GM12878 (cell line): ENCODE data around the gene E2F1. TPM values are rescaled to one million over a fixed set of nuclear protein-coding genes. Genes with fewer than 3 reads are reported as not detected.

Experiments
- CBFB ChIP-seq: IDR thresholded peaks from 2 replicates; pipeline ENCODE4 v1.6.1; 2016; ENCODE audit warnings: antibody characterized with exemption, low read depth
- CEBPZ ChIP-seq: fragments of 150-350 bp; IDR thresholded peaks from 2 replicates; pipeline ENCODE4 v1.6.1; 2016; ENCODE audit warnings: low read depth, low read length
- CREB1 ChIP-seq: IDR thresholded peaks from 2 replicates; pipeline ENCODE4 v1.6.1; 2012; ENCODE audit warnings: low read depth, mild to moderate bottlenecking, inconsistent platforms
- KLF5 ChIP-seq: fragments of 450-650 bp; IDR thresholded peaks from 2 replicates; pipeline ENCODE4 v1.6.1; 2014; ENCODE audit warnings: mild to moderate bottlenecking; ENCODE audit not compliant: partially characterized antibody
- NFIC ChIP-seq: IDR thresholded peaks from 2 replicates; pipeline ENCODE4 v1.6.1; 2012; ENCODE audit warnings: low read depth, mild to moderate bottlenecking, inconsistent platforms, low read length, moderate library complexity
- POLR2A ChIP-seq: IDR thresholded peaks from 2 replicates; pipeline ENCODE4 v1.6.1; 2011; ENCODE audit warnings: low read depth, mild to moderate bottlenecking, low read length
- PRDM15 ChIP-seq: fragments of 450-650 bp; formaldehyde crosslinking; IDR thresholded peaks from 2 replicates; pipeline ENCODE4 v1.4.0; 2020; ENCODE audit warnings: mild to moderate bottlenecking, moderate library complexity
- polyA plus RNA-seq, 11 experiments: library from polyadenylated mRNA; depleted of rRNA in 4 of 11; unstranded in 6 of 11; stranded (reverse) in 5 of 11; fragments of >200 nt; fragmentation: Nextera tagmentation in 4 of 11; fragmentation: Illumina TruSeq in 1 of 11; extraction: Ambion mirVana in 4 of 11; extraction: Trizol in 1 of 11; gene quantifications; 1 replicate in 1 of 11; 2 replicates in 10 of 11; pipeline versions ENCODE4 v1.2.1 to v1.2.3, GENCODE V29; 2011 to 2016; ENCODE audit warnings: inconsistent platforms in 2 of 11, missing spikeins in 2 of 11, low read depth in 1 of 11
- total RNA-seq, 4 experiments: library from RNA; depleted of rRNA in 3 of 4; stranded (reverse); fragments of >200 nt in 3 of 4; fragmentation: Illumina TruSeq in 1 of 4; extraction: Trizol in 1 of 4; gene quantifications; 2 replicates each; pipeline versions ENCODE4 v1.2.1 to v1.2.3, GENCODE V29; 2013 to 2021
- TF ChIP-seq, protein P1 (sequence below): IDR thresholded peaks from 2 replicates; pipeline ENCODE4 v1.6.1; 2012; ENCODE audit warnings: low read depth, low read length, improper control_type of control experiment
- TF ChIP-seq, protein P2 (sequence below): fragments of 450-650 bp; IDR thresholded peaks from 2 replicates; pipeline ENCODE4 v1.6.1; 2017; ENCODE audit warnings: low read depth, mild to moderate bottlenecking, moderate library complexity

The E2F1 gene
- total and polyA plus RNA-seq, 10 of the 15 experiments (the other 5 are each of a cell fraction or from before 2014, with no cell fraction given), result 0.29 to 50.2 (median 19.7) TPM

- no peak for TF ChIP-seq CEBPZ
- TF ChIP-seq POLR2A, result no peak
- TF ChIP-seq, protein P1, sequence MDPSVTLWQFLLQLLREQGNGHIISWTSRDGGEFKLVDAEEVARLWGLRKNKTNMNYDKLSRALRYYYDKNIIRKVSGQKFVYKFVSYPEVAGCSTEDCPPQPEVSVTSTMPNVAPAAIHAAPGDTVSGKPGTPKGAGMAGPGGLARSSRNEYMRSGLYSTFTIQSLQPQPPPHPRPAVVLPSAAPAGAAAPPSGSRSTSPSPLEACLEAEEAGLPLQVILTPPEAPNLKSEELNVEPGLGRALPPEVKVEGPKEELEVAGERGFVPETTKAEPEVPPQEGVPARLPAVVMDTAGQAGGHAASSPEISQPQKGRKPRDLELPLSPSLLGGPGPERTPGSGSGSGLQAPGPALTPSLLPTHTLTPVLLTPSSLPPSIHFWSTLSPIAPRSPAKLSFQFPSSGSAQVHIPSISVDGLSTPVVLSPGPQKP, result no peak
- TF ChIP-seq, protein P2, sequence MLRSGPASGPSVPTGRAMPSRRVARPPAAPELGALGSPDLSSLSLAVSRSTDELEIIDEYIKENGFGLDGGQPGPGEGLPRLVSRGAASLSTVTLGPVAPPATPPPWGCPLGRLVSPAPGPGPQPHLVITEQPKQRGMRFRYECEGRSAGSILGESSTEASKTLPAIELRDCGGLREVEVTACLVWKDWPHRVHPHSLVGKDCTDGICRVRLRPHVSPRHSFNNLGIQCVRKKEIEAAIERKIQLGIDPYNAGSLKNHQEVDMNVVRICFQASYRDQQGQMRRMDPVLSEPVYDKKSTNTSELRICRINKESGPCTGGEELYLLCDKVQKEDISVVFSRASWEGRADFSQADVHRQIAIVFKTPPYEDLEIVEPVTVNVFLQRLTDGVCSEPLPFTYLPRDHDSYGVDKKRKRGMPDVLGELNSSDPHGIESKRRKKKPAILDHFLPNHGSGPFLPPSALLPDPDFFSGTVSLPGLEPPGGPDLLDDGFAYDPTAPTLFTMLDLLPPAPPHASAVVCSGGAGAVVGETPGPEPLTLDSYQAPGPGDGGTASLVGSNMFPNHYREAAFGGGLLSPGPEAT, result no peak
- TF ChIP-seq NFIC, result no peak
- no peak for TF ChIP-seq CBFB
- TF ChIP-seq KLF5, result no peak
- no peak for TF ChIP-seq CREB1
- TF ChIP-seq PRDM15, result no peak
Measured at GRCh38 chr20:33670715-33671499, 15.3 kb downstream of the E2F1 start (continued).
